Measurements from ENCODE around the gene SAPCD2.

Gene SAPCD2

GRCh38 chr9:137079401-137079787 lies 9.0 kb upstream of the SAPCD2 start:
- no peak for DNase-seq

GRCh38 chr9:137078701-137079400 lies 8.5 kb upstream of the SAPCD2 start:
- no peak for DNase-seq

- DNase-seq = no peak
Observed at GRCh38 chr9:137077758-137078693, 7.7 kb upstream of the SAPCD2 start.

GRCh38 chr9:137077010-137077747 lies 6.8 kb upstream of the SAPCD2 start, which contains the start of gene UAP1L1:
TSS of gene UAP1L1 (plus strand) at chr9:137077517. CDS start at chr9:137077533, 16 bp downstream.
- no peak for DNase-seq

GRCh38 chr9:137076636-137077009 lies 6.3 kb upstream of the SAPCD2 start:
- DNase-seq = no peak

- no peak for DNase-seq
Observed at GRCh38 chr9:137075275-137075775, 5.0 kb upstream of the SAPCD2 start.

GRCh38 chr9:137074657-137075274 lies 4.4 kb upstream of the SAPCD2 start:
- DNase-seq = no peak

- no peak for DNase-seq
Observed at GRCh38 chr9:137073992-137074399, 3.6 kb upstream of the SAPCD2 start.

- no peak for DNase-seq
Observed at GRCh38 chr9:137071282-137071681, 925 bp upstream of the SAPCD2 start.

- DNase-seq = no peak
Observed at GRCh38 chr9:137070906-137071275, 534 bp upstream of the SAPCD2 start.

GRCh38 chr9:137069508-137070091 lies 757 bp downstream of the SAPCD2 start:
- DNase-seq = no peak

GRCh38 chr9:137068539-137069507 lies 1.5 kb downstream of the SAPCD2 start:
- no peak for DNase-seq

GRCh38 chr9:137067860-137068538 lies 2.4 kb downstream of the SAPCD2 start:
- peak; percentile 42 for DNase-seq

GRCh38 chr9:137066096-137066861 lies 4.1 kb downstream of the SAPCD2 start:
- no peak for DNase-seq

- DNase-seq = no peak
Observed at GRCh38 chr9:137065336-137065967, 4.9 kb downstream of the SAPCD2 start.

GRCh38 chr9:137064880-137065164 lies 5.5 kb downstream of the SAPCD2 start:
- DNase-seq = no peak

- DNase-seq = no peak
Observed at GRCh38 chr9:137064027-137064879, 6.1 kb downstream of the SAPCD2 start.

- no peak for DNase-seq
Observed at GRCh38 chr9:137063311-137064026, 6.9 kb downstream of the SAPCD2 start.
